ENCODE results near the gene OTOR.

GRCh38 chr20:16740365-16741072 is 7.6 kb upstream of the OTOR start:
- TF ChIP-seq CTCF (conservative IDR thresholded peaks at IDR 0.05 in 1 of 2, IDR thresholded peaks at IDR 0.05 in 1 of 2; ENCODE audit: low read depth in 1 of 2, low read length in 2 of 2): no peak
- no peak for TF ChIP-seq EZH2 (IDR thresholded peaks at IDR 0.05; ENCODE audit: low read length, missing control alignments)
